ENCODE results near the gene PPIL1.

DNA sequence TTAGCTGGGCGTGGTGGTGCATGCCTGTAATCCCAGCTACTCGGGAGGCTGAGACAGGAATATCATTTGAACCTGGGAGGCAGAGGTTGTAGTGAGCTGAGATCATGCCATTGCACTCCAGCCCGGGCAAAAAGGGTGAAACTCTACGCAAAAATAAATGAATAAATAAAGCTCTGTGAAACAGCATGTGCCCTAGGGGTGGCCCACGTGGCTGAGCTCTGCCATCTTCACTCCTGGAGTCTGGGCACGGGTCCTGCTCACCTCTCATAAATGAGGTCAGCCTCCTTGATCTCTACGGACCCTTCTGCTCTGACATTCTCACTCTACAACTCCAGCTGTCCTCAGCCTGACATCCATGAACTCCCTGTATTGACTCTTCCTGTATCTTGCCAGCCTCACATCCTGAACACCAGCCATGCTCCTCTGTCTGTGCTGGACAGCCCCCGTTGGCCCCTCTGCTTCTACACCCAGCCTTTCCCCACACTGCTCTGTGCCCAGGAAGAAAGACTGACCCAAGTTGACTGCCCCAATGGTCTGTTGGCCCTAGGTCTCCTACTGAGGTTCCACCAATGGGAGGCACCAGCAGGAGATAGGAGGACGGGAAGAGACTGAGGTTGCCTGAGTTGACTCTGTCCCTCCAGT, 57.3 kb downstream of the PPIL1 start:
- TF ChIP-seq, protein P1, sequence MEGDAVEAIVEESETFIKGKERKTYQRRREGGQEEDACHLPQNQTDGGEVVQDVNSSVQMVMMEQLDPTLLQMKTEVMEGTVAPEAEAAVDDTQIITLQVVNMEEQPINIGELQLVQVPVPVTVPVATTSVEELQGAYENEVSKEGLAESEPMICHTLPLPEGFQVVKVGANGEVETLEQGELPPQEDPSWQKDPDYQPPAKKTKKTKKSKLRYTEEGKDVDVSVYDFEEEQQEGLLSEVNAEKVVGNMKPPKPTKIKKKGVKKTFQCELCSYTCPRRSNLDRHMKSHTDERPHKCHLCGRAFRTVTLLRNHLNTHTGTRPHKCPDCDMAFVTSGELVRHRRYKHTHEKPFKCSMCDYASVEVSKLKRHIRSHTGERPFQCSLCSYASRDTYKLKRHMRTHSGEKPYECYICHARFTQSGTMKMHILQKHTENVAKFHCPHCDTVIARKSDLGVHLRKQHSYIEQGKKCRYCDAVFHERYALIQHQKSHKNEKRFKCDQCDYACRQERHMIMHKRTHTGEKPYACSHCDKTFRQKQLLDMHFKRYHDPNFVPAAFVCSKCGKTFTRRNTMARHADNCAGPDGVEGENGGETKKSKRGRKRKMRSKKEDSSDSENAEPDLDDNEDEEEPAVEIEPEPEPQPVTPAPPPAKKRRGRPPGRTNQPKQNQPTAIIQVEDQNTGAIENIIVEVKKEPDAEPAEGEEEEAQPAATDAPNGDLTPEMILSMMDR (IDR thresholded peaks at IDR 0.05) = no peak
- TF ChIP-seq POLR2A (IDR thresholded peaks at IDR 0.05) (no peak), POLR2AphosphoS5 (IDR thresholded peaks at IDR 0.05) (no peak)

All from sigmoid colon (tissue), 4 donors.